Sigmoid colon (tissue), 4 donors: ENCODE data around the gene ARFGAP1.

Source experiments
- EP300 ChIP-seq, 4 donors: sonication (generic); formaldehyde crosslinking; IDR thresholded peaks; one replicate each; pipeline ENCODE4 v1.6.1; 2017; ENCODE audit warnings: antibody characterized with exemption in 4 of 4
- POLR2AphosphoS5 ChIP-seq, 4 donors: sonication (generic); formaldehyde crosslinking; IDR thresholded peaks; one replicate each; pipeline ENCODE4 v1.6.1; 2017; ENCODE audit warnings: antibody characterized with exemption in 4 of 4
- TF ChIP-seq, protein P1 (sequence below), 4 experiments: fragments of 450-650 bp in 3 of 4; fragments of 200-600 bp in 1 of 4; IDR thresholded peaks; one replicate each; pipeline ENCODE4 v1.5.1; 2016 to 2019; ENCODE audit warnings: antibody characterized with exemption in 4 of 4, mild to moderate bottlenecking in 3 of 4, moderate library complexity in 2 of 4

DNA sequence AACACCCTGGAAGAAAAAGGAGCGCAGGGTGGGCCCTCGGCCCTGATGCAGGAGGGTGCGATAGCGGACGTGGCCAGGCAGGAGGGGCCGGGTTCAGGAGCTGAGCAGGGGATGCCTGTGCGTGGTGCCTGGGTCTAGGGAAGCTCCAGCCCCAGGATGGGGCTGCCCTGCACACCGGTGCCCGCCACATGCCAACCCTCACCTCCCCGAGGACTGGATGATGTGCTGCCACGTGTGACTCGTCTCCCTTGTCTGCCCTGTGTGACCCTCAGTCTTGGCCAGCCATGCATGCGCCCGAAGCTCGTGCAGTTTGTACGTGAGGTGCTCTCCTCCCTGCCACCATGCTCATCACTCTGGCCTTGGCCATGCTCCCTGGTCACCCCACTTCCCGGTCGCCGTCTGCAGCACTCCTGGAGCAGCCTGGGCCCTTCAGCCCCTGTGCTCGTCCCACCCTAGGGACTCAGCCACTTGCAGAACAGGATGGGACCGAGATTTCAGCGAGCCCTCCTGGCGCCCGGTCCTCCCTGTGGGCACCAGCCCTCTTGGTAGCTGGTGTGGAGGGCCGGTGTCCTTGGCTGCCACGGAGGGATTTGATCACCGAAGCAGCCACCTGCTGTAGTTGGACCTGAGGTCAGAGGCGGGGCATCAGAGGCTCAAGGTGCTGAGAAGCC is 16.1 kb downstream of the ARFGAP1 start:
- TF ChIP-seq, protein P1, sequence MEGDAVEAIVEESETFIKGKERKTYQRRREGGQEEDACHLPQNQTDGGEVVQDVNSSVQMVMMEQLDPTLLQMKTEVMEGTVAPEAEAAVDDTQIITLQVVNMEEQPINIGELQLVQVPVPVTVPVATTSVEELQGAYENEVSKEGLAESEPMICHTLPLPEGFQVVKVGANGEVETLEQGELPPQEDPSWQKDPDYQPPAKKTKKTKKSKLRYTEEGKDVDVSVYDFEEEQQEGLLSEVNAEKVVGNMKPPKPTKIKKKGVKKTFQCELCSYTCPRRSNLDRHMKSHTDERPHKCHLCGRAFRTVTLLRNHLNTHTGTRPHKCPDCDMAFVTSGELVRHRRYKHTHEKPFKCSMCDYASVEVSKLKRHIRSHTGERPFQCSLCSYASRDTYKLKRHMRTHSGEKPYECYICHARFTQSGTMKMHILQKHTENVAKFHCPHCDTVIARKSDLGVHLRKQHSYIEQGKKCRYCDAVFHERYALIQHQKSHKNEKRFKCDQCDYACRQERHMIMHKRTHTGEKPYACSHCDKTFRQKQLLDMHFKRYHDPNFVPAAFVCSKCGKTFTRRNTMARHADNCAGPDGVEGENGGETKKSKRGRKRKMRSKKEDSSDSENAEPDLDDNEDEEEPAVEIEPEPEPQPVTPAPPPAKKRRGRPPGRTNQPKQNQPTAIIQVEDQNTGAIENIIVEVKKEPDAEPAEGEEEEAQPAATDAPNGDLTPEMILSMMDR (IDR thresholded peaks at IDR 0.05), result no peak
- TF ChIP-seq EP300 (IDR thresholded peaks at IDR 0.05) (no peak), POLR2AphosphoS5 (IDR thresholded peaks at IDR 0.05) (no peak)
